CD4-positive, CD25-positive, alpha-beta regulatory T cell (primary cell): ENCODE data around the gene ACE. TPM values are rescaled to one million over a fixed set of nuclear protein-coding genes. Genes with fewer than 3 reads are reported as not detected.

Experiments
- ATAC-seq, 2 donors: fragments of 150-1000 bp; cut with Tn5 transposase; one replicate each; pipeline ENCODE4 v1.10.0; 2021; ENCODE audit warnings: low read depth in 2 of 2, moderate number of reproducible peaks in 2 of 2, moderate library complexity in 1 of 2
- DNase-seq, 3 donors: peaks; one replicate each; pipeline versions ENCODE4 v3.0.0 to v3.0.0-alpha.2; 2012 to 2022; ENCODE audit warnings: mixed read lengths in 1 of 3
- H3K27ac ChIP-seq: one replicate; pipeline ENCODE4 v1.7.0; 2013; ENCODE audit warnings: mild to moderate bottlenecking, low read length; ENCODE audit not compliant: insufficient read depth, poor library complexity, severe bottlenecking
- H3K27me3 ChIP-seq: one replicate; pipeline ENCODE4 v1.7.0; 2013; ENCODE audit warnings: low read length; ENCODE audit not compliant: control insufficient read depth, insufficient read depth
- H3K36me3 ChIP-seq: one replicate; pipeline ENCODE4 v1.7.0; 2013; ENCODE audit warnings: mild to moderate bottlenecking, low read length, moderate library complexity; ENCODE audit not compliant: control insufficient read depth, insufficient read depth
- H3K4me1 ChIP-seq: 2 replicates; pipeline ENCODE4 v1.7.0; 2013; ENCODE audit warnings: mild to moderate bottlenecking, low read length; ENCODE audit not compliant: insufficient read depth, control insufficient read depth, poor library complexity, severe bottlenecking
- H3K4me3 ChIP-seq: one replicate; pipeline ENCODE4 v1.7.0; 2013; ENCODE audit warnings: low read depth, mild to moderate bottlenecking, low read length, moderate library complexity
- H3K9me3 ChIP-seq, 2 experiments: 1 replicate in 1 of 2; 2 replicates in 1 of 2; pipeline ENCODE4 v1.7.0; 2013; ENCODE audit warnings: low read length in 2 of 2, mild to moderate bottlenecking in 1 of 2, moderate library complexity in 1 of 2; ENCODE audit not compliant: control insufficient read depth in 2 of 2
- H3K27ac Mint-ChIP-seq, 3 donors: one replicate each; pipeline ENCODE4 v1.8.0; 2020 to 2022; ENCODE audit warnings: mild to moderate bottlenecking in 3 of 3, mixed read lengths in 3 of 3, moderate library complexity in 2 of 3
- H3K27me3 Mint-ChIP-seq: one replicate; pipeline ENCODE4 v1.8.0; 2022; ENCODE audit warnings: mild to moderate bottlenecking, mixed read lengths
- H3K36me3 Mint-ChIP-seq: one replicate; pipeline ENCODE4 v1.8.0; 2020; ENCODE audit warnings: mixed read lengths
- H3K4me1 Mint-ChIP-seq, 4 donors: one replicate each; pipeline ENCODE4 v1.8.0; 2020 to 2022; ENCODE audit warnings: mixed read lengths in 4 of 4, mild to moderate bottlenecking in 1 of 4
- H3K4me3 Mint-ChIP-seq, 4 donors: one replicate each; pipeline ENCODE4 v1.8.0; 2020 to 2022; ENCODE audit warnings: mild to moderate bottlenecking in 4 of 4, mixed read lengths in 4 of 4, moderate library complexity in 3 of 4
- H3K9me3 Mint-ChIP-seq, 7 donors: one replicate each; pipeline ENCODE4 v1.8.0; 2020 to 2022; ENCODE audit warnings: mixed read lengths in 7 of 7, mild to moderate bottlenecking in 3 of 7, moderate library complexity in 2 of 7
- polyA plus RNA-seq, 4 donors: library from polyadenylated mRNA; unstranded; fragments of 300-500 nt; fragmentation: Illumina TruSeq; gene quantifications; one replicate each; pipeline ENCODE4 v1.2.3, GENCODE V29; 2021
- total RNA-seq: library from RNA; stranded (reverse); gene quantifications from one replicate; pipeline ENCODE4 v1.2.3, GENCODE V29; 2022

ACE gene
- total and polyA plus RNA-seq, 5 donors from 2014 or later: 0.15 to 4.2 TPM; not detected in 3

DNA sequence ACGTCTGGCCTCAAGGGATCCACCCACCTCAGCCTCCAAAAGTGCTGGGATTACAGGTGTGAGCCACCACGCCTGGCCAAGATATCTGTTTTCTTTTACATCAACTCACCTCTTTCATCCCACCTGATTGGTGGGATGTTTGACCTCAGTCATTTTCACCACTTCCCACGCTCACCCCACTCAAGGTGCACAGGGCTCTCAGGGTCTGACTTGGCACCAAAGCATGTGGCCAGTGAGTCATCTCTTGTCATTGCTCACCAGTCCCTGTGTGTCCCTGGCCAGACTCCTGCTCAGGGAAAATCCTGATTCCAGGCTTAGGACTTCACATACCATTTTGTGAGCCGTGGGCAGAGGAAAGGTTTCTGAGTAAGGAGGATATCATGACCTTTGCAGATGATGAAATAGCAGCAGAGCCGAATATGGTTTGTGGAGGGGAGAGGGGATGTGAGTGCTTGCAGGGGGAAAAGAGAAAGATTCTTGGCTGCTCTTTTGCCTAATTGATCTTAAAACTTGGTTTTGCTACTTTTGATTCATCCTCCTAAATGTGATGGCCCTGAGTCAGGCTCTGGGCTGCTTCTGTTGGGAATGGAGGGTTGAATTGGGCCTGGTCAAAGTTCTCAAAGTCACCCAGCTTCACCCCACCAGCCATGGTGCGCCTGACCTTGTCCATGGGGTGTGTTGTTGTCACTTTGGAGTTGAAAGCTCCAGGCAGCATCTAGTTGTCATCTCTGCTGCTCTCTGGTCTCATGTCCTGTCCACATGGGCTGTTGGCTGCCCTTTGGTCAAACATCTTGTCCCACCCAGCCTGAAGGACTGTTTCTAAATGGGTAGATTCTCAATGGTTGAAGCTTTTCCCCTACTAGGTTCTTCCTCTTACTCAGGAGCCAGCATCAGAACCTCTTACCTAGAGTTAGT is 40.3 kb downstream of the ACE start:
- Histone ChIP-seq H3K36me3 (no peaks in the 10 kb centered on the region), H3K4me3 (no peak overlapping the region), H3K4me1 (no peaks in the 10 kb centered on the region), H3K27ac (no peak overlapping the region), H3K27me3 (no peaks in the 10 kb centered on the region), H3K9me3 (no peaks in the 10 kb centered on the region)
- Mint-ChIP-seq H3K36me3 (no peaks in the 10 kb centered on the region), H3K4me3 (no peak overlapping the region), H3K9me3 (peaks cover 0 to 1% (median 0%) of the 10 kb centered on the region in 7 donors), H3K27ac (no peak overlapping the region), H3K27me3 (peaks cover 21% of the 10 kb centered on the region), H3K4me1 (no peaks in the 10 kb centered on the region)
- DNase-seq: no peak
- no peak for ATAC-seq

DNA sequence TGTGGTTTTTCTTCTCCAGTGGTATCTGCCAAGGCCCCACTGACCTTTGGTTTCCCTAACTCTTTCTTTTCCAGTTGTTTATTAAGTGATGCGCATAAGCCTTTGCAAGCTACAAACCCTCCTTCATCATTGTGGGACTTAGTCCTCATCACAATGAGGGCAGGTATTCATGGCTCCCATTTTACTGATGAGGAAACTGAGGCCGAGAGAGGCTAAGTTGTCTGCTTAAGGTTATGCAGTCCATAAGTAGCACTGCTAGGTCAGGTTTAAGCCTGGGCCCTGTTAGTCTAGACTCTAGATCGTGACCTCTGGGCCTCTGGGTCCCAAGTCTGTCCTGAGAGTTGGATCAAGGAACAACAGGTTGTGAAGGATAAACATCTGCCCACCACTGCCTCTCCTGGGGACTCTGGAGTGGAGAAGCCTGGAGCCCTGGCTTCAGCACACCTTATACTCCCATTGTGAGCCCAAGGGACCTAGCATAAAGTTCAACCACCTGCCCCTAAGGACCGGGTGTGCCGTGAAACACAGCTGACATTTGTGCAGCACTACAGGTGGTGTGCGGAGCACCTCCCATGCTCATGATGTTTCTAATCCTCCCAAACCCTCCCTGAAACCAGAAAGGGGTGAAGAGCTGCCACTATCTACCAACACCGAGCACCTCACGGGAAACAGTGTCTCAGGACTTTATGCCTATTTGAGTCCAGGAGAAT is 41.1 kb downstream of the ACE start:
- H3K4me1 ChIP-seq: no peaks in the 10 kb centered on the region
- ATAC-seq (no peak), DNase-seq (no peak)
- H3K27ac ChIP-seq: no peak overlapping the region
- no peaks in the 10 kb centered on the region for H3K4me1 Mint-ChIP-seq
- no peak overlapping the region for H3K4me3 ChIP-seq
- H3K9me3 Mint-ChIP-seq: peaks cover 0 to 1% (median 0%) of the 10 kb centered on the region in 7 donors
- H3K36me3 ChIP-seq: no peaks in the 10 kb centered on the region
- H3K4me3 Mint-ChIP-seq: no peak overlapping the region
- peaks cover 26% of the 10 kb centered on the region for H3K27me3 Mint-ChIP-seq
- H3K9me3 ChIP-seq: no peaks in the 10 kb centered on the region
- H3K36me3 Mint-ChIP-seq: no peaks in the 10 kb centered on the region
- no peaks in the 10 kb centered on the region for H3K27me3 ChIP-seq
- no peak overlapping the region for H3K27ac Mint-ChIP-seq

DNA sequence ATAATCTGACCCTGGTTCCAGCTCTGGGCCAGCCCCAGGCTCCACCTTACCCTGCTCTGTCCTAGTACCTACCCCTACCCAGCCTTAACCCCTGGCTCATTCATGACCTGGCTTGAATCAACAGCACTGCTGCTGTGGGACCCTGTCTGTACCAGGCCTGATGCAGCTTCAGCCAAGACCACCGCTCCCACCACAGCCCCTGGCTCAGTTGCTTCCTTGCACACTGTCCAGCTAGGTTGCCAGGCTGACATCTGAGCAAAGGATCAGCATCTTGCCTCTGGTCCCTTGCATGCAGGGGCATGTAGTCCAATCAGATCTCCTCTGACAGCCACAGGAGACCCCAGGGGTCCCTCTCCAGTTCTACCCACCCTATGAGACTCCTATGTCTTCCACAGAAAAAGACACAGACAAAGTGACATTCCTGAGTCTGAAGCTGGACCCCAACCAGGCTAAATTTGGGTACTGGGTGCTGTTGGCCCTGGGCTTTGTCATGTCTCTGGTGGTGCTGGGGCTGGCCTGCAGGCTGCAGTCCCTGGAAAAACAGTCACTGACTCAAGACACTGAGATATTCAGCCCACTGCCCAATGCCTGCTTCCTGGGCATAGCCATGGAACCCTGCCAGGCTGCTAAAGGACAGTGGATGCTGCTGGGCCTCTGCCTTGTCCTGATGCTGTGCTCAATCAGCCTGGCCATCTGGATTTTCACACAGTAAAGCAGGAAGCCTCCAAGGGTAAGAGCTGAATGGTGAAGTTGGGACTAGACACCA is 42.4 kb downstream of the ACE start:
- no peak for ATAC-seq
- DNase-seq: no peak
- Histone ChIP-seq H3K4me1 (no peaks in the 10 kb centered on the region), H3K4me3 (no peak overlapping the region), H3K27ac (no peak overlapping the region), H3K36me3 (no peaks in the 10 kb centered on the region), H3K27me3 (no peaks in the 10 kb centered on the region), H3K9me3 (no peaks in the 10 kb centered on the region)
- Mint-ChIP-seq H3K4me3 (no peak overlapping the region), H3K27me3 (peaks cover 33% of the 10 kb centered on the region), H3K4me1 (peaks cover 0 to 8% (median 0%) of the 10 kb centered on the region in 4 donors), H3K9me3 (peaks cover 0 to 3% (median 0%) of the 10 kb centered on the region in 7 donors), H3K36me3 (no peaks in the 10 kb centered on the region), H3K27ac (no peak overlapping the region)

DNA sequence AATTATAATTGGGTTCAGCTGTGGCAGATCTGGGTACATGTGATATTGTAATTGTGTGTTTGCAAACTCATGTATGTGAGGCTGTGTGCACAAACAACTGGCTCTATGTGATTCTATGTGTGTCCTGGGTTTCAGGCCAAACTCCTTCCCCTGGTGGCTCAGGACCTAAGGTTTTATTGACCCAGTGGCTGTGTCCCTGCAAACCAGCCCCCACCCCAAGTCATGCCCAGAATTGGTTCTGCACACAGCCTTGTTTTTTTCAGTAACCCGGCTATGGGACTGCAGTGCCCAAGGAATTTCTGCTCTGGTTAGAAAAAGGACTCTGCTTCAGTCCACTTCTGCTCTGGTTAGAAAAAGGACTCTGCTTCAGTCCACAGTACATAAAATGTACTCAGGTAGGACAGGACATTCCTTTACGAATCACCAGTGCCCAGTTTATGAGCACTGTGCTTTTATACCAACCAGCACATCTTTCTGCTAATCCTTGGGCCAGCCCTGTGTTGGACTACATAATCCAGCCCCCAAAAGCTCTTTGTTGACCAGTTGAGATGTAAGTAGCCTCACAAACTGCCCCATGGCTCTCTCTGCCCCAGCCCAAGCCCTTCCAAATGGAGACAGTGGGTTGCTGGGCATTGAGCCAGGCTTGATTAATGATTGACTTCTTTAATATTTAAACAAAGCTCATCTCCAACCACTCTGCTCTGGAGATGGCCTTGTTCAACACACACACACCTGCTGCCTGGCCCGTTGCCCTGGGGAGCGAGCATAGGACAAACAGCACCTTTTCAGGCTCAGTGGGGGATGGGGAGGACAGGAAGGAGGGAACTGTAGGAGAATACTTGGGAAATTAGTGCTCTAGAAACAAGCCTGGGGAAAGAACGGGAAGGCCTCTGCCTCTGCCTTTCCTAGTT is 43.4 kb downstream of the ACE start:
- H3K27me3 ChIP-seq: no peaks in the 10 kb centered on the region
- H3K4me3 ChIP-seq: no peak overlapping the region
- peaks cover 0 to 3% (median 0%) of the 10 kb centered on the region in 7 donors for H3K9me3 Mint-ChIP-seq
- DNase-seq (no peak), ATAC-seq (no peak)
- H3K36me3 Mint-ChIP-seq: no peaks in the 10 kb centered on the region
- H3K27ac ChIP-seq: no peak overlapping the region
- H3K9me3 ChIP-seq: no peaks in the 10 kb centered on the region
- peaks cover 0 to 8% (median 0%) of the 10 kb centered on the region in 4 donors for H3K4me1 Mint-ChIP-seq
- no peaks in the 10 kb centered on the region for H3K4me1 ChIP-seq
- no peak overlapping the region for H3K27ac Mint-ChIP-seq
- H3K27me3 Mint-ChIP-seq: peaks cover 33% of the 10 kb centered on the region
- H3K4me3 Mint-ChIP-seq: no peak overlapping the region
- H3K36me3 ChIP-seq: no peaks in the 10 kb centered on the region

DNA sequence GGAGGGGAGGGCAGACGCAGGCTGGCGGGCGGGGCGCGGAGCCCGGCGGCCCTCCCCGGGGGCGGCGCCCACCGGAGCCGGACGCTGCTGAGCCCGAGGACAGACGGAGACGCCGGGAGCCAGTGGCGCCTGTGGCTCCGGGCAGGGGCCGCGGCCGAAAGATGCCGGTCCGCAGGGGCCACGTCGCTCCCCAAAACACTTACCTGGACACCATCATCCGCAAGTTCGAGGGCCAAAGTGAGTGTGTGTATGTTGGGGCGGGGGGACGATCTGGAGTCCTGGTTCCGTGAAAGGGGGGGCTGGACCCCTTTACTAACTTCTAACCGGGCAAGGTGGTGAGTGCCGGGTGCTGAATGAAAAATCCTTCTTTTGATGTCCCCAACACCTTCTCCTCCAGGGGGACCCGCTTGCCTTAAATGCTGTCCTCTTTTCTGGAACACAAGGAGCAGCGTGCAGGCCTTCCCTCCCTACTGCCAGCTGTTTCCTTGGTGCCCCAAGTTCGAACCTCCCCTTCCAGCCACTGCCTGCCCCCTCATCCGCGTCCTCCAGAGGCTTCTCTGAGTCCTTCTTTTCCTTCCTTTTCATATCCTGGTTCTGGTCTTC is 46.5 kb downstream of the ACE start, which contains the start of gene KCNH6:
KCNH6 (plus strand) TSS at position 106 of the 603 bp plus-strand sequence; CDS start at position 162, 56 bp downstream.
- no peaks in the 10 kb centered on the region for H3K27me3 ChIP-seq
- H3K9me3 ChIP-seq: no peaks in the 10 kb centered on the region
- Mint-ChIP-seq H3K9me3 (peaks cover 0 to 3% (median 0%) of the 10 kb centered on the region in 7 donors), H3K27ac (no peak within 1 kb of the TSS), H3K4me1 (peaks cover 0 to 8% (median 0%) of the 10 kb centered on the region in 4 donors), H3K27me3 (peaks cover 33% of the 10 kb centered on the region), H3K36me3 (no peaks in the 10 kb centered on the region), H3K4me3 (no peak within 1 kb of the TSS)
- no peak for DNase-seq
- no peaks in the 10 kb centered on the region for H3K36me3 ChIP-seq
- no peaks in the 10 kb centered on the region for H3K4me1 ChIP-seq
- ATAC-seq: no peak
- H3K4me3 ChIP-seq: no peak within 1 kb of the TSS
- H3K27ac ChIP-seq: no peak within 1 kb of the TSS

DNA sequence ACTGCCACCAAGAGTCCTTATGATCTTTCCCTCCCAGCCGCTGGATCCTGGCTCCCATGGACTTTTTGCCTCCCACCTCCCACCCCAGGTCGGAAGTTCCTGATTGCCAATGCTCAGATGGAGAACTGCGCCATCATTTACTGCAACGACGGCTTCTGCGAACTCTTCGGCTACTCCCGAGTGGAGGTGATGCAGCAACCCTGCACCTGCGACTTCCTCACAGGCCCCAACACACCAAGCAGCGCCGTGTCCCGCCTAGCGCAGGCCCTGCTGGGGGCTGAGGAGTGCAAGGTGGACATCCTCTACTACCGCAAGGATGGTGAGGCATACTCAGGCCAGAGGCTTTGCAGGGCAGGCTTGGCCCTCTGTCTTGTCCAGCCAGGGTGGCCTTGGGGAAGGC is 47.2 kb downstream of the ACE start:
- Histone ChIP-seq H3K4me3 (no peak overlapping the region), H3K36me3 (no peaks in the 10 kb centered on the region), H3K9me3 (no peaks in the 10 kb centered on the region), H3K4me1 (no peaks in the 10 kb centered on the region), H3K27me3 (no peaks in the 10 kb centered on the region), H3K27ac (no peak overlapping the region)
- Mint-ChIP-seq H3K36me3 (no peaks in the 10 kb centered on the region), H3K27me3 (peaks cover 33% of the 10 kb centered on the region), H3K4me3 (no peak overlapping the region), H3K9me3 (peaks cover 0 to 3% (median 0%) of the 10 kb centered on the region in 7 donors), H3K27ac (no peak overlapping the region), H3K4me1 (peaks cover 0 to 8% (median 0%) of the 10 kb centered on the region in 4 donors)
- no peak for ATAC-seq
- DNase-seq: no peak
